RWPE1 (cell line): Measurements from ENCODE around the gene KLF9.

Experiments used
- CTCF ChIA-PET: fragments of 350-600 bp; sonication (Branson Sonifier 250); formaldehyde crosslinking; extraction: SDS; loops from one replicate; lab custom pipeline; 2021; lab: Yijun Ruan, JAX
- POLR2A ChIA-PET: fragments of 400-600 bp; formaldehyde crosslinking; extraction: SDS; loops from one replicate; lab custom pipeline; 2020; ENCODE audit warnings: antibody characterized with exemption; ENCODE audit not compliant: low non-redundant PET; lab: Yijun Ruan, JAX
- DNase-seq: peaks from one replicate; pipeline ENCODE4 v3.0.0; 2012; ENCODE audit warnings: low spot score
- H3K27ac ChIP-seq: fragments of 450-650 bp; 2 replicates; pipeline ENCODE4 v1.5.1; 2017
- CTCF ChIP-seq: fragments of 450-650 bp; conservative IDR thresholded peaks from 2 replicates; pipeline ENCODE4 v1.5.1; 2017; ENCODE audit warnings: low read depth, mild to moderate bottlenecking

The KLF9 gene

GRCh38 chr9:70385426-70385825, 29.0 kb downstream of the KLF9 start:
- DNase-seq: no peak
- H3K27ac ChIP-seq: no peak overlapping the region
- POLR2A ChIA-PET: no interaction called here
- no peak for TF ChIP-seq CTCF
- CTCF ChIA-PET: no interaction called here

GRCh38 chr9:70382709-70383605, 31.5 kb downstream of the KLF9 start:
- ChIA-PET CTCF (no interaction called here), POLR2A (no interaction called here)
- DNase-seq: no peak
- H3K27ac ChIP-seq: no peak overlapping the region
- no peak for TF ChIP-seq CTCF

- no peak for TF ChIP-seq CTCF
- ChIA-PET CTCF (no interaction called here), POLR2A (no interaction called here)
- no peak for DNase-seq
- H3K27ac ChIP-seq: no peak overlapping the region
Measured at GRCh38 chr9:70382046-70382708, 32.3 kb downstream of the KLF9 start.

- no peak overlapping the region for H3K27ac ChIP-seq
- no peak for TF ChIP-seq CTCF
- no peak for DNase-seq
- CTCF ChIA-PET: no interaction called here
- POLR2A ChIA-PET: no interaction called here
Measured at GRCh38 chr9:70374962-70375618, 39.4 kb downstream of the KLF9 start.

- no peak overlapping the region for H3K27ac ChIP-seq
- CTCF ChIA-PET: interaction anchor here (0.6 kb wide), 2 partner anchors 14 to 28 kb away, joined by 3 to 5 read pairs; no protein-coding TSS in a partner anchor
- no peak for TF ChIP-seq CTCF
- POLR2A ChIA-PET: no interaction called here
- DNase-seq: no peak
Measured at GRCh38 chr9:70367305-70367930, 47.0 kb downstream of the KLF9 start.

- TF ChIP-seq CTCF: no peak
- DNase-seq: no peak
- CTCF ChIA-PET: interaction anchor here (0.6 to 1.4 kb wide), 3 partner anchors 54 to 246 kb away, joined by 3 to 4 read pairs (median 3); no protein-coding TSS in a partner anchor
- H3K27ac ChIP-seq: no peak overlapping the region
- POLR2A ChIA-PET: no interaction called here
Measured at GRCh38 chr9:70363760-70364159, 50.7 kb downstream of the KLF9 start.
